ENCODE data around the gene SMAD1.

DNA sequence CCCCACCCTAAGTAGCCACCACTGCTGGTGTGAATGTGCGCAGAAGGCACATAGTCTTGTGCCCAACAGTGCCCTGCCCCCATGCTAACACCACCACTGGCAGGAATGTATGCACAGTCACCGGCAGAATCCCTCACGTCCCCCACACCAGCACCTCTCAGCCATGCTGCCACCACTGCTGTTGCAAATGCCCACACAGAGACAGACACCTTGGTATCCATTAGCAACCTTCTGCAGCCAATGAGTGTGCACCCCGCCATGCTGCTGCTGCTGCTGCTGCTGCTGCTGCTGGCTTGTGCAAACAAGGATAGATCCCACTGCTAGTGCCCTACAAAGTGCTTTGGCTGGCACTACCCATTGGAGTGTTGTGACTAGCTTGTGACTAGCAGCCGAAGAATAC is 85.1 kb downstream of the SMAD1 start:
- TF ChIP-seq RAD21 (IDR thresholded peaks at IDR 0.05; ENCODE audit: low read length) (no peak), POLR2A (IDR thresholded peaks at IDR 0.05; ENCODE audit: low read depth, low read length) (no peak), FOS (IDR thresholded peaks at IDR 0.05; ENCODE audit: low read depth, low read length) (no peak), SMC3 (IDR thresholded peaks at IDR 0.05; ENCODE audit: low read depth, low read length) (no peak), CTCF (conservative IDR thresholded peaks at IDR 0.05; ENCODE audit: low read depth, low read length) (no peak), MXI1 (IDR thresholded peaks at IDR 0.05; ENCODE audit: borderline replicate concordance, low read depth, low read length) (no peak)
